ENCODE data around the gene HOMER1.
"Not testable (repeated sequence)": the region's sequence is repeated elsewhere in the genome, so short reads cannot be mapped to it uniquely, and the experiment has no call there.

The HOMER1 gene

DNA sequence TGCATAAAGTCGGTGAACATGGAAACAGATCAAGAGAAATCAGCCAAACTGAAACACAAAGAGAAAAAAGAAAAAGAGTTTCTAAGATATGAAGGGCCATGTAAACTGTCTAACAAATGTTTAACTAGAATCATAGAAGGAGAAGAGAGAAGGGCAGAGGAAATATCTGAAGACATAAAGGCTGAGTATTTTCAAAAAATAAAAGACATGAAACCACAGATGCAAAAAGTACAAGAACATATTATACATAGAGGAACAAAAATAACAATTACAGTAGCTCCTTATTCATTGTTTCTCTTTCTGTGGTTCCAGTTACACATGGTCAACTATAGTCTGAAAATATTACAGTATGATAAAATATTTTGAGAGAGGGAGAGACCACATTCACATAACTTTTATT, 106.3 kb downstream of the HOMER1 start:
- DNase-seq, result no peak

DNA sequence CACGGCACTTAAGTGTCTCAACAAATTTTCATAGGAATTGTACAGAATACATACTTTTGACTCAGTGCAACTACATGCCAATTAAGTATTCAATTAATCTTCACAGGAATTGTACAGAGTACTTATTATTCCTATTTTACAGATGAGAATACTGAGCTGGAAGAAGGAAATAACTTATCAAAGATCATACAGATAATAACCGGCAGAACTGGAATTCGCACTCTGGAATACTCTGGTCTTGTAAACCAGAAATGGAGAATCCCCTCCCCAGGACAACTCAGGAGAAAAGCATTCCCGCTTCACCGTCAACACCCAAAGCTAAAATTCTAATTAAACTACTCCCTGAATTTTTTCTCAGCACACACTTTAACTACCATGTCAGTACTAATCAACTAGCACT, 112.7 kb downstream of the HOMER1 start:
- DNase-seq, result no peak

DNA sequence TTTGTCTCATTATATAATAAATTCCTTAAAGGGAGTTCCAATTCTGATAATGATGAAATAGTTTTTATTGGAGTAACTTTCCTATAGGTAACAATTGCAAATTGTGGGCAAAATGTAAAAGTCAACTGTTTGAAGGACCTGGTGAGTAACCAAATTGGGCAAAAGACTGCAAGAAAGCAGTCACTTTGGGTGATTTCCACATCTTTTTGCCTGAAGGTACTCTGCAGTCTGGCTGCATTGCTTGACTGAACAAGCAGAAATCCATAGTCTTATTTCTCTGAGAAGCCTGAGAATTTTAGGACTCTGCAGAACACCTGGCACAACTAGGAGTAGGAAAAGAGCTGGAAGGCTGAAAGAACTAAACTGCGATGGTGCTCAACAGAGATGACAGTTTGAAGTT, 114.9 kb downstream of the HOMER1 start:
- DNase-seq, result no peak

DNA sequence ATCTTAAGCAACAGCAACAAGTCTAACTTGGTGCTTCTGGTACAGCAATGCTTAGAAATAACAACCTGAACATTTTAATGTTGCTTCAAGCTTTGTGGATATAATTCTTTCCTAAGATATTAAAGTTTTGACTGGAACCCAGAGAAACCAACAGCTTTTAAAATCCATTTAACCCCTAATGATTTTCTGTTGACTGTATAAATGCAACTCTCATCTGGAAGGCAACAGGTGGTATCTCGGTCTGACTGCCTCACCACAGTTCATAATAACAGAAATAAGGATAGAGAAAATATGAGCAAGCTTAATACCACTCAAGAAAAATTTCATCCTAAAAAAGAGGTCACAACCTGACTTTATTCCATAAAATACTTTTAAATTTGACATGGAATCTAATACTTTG, 116.9 kb downstream of the HOMER1 start:
- no peak for DNase-seq

DNA sequence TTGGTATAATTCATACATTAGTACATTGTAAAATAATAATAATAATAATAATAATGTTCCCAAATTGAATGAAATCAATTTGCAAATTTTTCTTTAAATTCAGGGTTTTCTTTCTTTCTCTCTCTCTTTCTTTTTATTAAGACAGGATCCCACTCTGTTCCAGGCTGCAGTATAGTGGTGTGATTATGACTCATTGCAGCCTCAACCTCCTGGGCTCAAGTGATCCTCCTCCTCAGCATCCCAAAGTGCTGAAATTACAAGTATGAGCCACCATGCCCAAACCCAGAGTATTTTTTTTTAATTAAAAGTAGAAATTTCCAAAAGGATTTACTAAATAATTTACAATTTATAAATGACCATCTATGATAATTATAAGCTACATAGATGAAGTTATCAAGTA, 117.7 kb downstream of the HOMER1 start:
- no peak for DNase-seq

DNA sequence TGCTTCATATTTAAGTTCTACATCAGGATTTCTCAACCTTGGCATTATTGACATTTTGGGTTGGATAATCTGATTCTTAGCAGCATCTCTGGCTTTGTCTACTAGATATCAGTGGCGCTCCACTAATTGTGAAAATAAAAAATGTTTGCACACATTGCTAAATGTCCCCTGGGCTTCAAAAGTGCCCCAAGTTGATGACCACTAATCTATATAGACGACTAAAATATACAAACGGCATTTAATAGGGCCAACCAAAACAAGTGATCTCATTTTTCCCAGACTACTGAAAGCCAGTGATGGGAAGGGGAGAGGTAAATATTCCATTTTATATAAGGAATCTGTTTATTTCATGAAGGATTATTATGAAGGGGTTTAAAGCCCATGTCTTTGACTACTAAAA, 118.6 kb downstream of the HOMER1 start:
- DNase-seq, result no peak

DNA sequence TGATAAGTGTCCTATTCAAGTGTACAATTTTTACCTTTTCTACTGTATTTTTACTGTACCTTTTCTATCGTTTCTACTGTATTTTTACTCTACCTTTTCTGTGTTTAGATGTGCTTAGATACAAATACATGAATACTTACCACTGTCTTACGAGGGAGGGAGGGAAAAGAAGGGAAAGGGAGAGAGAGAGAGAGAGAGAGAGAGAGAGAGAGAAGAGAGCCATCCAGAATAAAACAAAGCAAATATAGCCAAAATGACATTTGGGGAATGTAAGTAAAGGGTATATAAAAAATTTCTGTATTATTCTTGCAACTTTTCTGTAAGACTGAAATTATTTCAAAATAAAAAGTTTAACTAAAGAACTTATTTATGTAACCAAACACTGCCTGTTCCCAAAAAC, 121.2 kb downstream of the HOMER1 start:
- DNase-seq, result no peak

DNA sequence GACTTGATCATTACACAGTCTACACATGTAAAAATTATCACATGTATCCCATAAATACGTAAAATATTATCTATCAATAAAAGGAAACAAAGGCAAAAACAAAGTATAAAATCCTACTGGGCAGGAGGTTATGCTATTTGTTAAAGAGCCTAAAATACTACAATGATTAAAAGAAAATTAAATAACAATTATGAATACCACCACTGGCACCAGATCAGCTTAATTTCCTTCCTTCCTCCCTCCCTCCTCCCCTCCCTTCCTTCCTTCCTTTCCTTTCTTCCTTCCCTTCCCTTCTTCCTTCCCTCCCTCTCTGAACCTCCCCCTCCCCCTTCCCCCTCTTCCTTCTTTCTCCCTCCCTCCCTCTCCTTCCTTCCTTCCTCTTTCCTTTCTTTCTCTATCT, 127.3 kb downstream of the HOMER1 start:
- no peak for DNase-seq

DNA sequence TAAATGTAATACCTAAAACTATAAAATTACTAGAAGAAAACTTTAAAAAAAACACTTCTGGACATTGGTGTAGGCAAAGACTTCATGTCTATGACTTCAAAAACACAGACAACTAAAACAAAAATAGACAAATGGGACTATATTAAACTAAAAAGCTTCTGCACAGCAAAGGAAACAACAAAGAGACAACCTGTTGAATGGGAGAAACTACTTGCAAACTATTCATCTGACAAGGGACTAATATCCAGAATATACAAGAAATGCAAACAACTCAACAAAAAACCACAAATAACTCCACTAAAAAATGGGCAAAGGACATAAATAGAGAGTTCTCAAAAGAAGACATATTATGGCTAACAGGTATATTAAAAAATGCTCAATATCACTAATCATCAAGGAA, 128.8 kb downstream of the HOMER1 start:
- not testable (repeated sequence) for DNase-seq

DNA sequence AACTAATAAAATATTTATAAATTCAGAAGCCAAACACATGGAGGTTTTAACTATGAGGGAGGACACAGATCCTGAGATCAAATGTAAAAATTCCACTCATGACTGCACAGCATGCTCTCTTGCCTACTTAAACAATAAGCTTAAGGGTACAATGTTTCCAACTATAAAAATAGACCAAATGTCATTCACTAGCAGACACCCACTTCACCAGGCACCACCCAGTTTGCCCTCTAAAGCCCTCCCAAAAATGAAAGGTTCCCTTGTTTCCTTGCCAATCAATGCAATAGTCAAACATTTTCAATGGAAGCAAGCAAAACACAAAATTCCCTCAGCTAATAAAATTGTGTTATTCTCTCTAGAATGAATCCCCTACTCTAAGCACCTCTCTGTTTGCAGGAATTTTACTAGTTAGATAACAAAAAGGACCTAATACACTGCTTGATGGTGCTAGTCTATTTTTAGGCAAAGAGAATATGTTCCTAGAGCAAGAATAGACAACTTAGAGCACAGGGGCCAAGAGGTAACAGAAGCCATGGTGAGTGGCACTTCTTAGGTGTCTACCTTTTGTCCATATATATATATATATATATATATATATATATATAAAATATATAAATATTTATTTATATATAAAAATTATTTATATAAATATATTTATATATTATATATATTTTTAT, 135.3 kb downstream of the HOMER1 start:
- DNase-seq, result no peak

DNA sequence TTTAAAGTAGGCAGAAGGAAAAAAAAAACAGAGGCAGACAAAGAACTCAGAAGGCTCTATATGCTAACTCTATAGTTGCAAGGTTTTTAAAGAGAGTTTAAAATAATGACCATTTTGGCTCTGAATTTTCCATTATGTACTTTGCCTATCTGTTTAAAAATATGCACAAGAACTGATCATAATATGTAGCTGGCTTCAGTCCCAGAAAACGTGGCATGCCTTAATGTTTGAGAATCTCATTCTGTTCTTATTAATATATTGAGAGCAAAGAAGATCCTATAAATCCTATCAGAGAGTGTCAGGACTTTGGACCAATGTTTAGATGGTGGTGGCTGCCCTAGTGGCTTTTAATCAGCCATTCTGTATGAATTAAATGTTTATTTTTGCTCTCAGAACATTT, 156.5 kb downstream of the HOMER1 start:
- DNase-seq, result no peak

DNA sequence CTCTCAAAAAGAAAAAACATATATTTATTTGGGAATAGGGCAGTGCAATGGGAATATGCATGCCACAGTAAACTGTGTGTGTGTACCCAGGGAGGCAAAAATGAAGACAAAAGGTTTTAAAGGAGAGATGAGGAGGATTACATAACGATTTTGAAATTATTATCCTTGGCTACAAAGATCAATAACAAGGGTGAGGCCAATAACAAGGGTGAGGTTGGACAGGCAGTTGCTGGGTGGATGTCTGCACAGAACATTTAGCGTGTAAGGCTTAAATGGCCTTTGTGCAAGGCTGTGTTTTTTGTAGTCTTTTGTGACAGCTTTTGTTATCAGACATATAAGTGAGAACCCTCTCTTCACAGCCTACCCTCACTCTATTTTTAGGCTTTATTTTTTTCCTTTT, 164.1 kb downstream of the HOMER1 start:
- DNase-seq, result no peak

DNA sequence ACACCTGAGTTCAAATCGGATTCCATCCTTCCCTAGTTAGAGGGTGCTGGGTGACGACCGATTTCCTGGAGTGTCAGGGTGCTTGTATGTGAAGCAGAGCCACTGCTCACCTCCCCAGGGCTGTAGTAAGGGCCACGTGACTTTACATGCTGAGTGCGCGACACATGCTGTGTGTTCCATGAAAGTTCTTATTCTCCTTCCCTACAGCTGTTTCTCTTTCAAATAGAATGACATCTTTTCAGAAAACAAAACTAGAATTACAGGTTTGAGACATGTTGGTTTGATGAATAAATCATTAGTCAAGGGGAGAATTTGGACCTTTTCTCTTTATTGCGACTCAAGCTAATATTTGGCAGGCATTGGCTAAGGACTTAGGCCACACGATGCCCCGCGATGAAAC, 164.9 kb downstream of the HOMER1 start:
- DNase-seq, result no peak

DNA sequence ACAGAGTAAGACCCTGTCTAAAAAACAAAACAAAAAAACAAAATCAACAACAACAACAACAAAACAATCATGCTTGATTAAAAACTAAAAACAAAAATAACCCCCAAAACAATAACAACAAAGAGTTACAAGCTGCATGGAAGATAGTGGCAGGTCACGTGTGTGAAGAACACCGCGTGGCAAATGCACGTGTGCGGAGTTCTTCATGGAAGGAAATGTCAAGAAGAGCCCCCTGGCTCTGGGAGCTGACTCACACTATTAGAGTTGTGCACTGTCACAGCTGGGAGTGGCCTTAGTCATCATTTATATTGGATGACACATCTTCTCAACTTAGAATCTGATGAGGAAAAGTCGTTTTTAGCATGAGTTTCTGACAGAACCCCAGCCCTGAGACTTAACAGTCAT, 167.5 kb downstream of the HOMER1 start:
- no peak for DNase-seq

DNA sequence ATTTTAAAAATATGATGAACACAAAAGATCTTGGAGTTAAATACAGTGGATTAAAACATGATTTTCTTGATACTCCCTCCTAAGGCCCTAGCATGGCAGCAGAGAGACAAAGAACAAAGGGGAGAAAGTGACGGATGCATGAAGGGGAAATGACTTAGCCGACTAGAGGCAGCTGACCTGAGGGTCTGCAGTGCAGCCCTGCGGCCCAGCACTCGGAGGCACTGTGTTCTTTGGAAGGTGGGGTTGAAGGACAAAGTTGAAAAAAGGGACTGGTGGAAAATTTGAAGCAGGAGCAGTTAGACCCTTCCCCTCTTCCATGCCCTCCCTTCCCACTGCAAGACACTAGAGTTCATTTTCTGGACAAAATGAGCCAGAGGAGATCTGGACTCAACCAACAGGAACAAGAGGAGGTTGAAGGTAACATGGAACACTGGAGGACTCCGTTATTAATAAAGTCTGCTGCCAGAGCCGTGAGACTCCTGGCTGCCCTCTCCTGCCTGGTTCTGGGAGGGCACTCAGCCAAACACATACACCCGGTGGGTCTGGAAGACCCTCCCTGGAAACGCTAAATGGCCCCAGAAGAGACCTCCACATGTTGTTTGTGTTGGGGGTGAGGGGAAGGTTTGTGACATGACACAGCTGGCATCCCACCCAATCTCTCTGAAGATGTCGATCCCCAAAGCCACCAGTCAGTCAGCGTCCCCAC, 179.9 kb downstream of the HOMER1 start:
- no peak for DNase-seq

DNA sequence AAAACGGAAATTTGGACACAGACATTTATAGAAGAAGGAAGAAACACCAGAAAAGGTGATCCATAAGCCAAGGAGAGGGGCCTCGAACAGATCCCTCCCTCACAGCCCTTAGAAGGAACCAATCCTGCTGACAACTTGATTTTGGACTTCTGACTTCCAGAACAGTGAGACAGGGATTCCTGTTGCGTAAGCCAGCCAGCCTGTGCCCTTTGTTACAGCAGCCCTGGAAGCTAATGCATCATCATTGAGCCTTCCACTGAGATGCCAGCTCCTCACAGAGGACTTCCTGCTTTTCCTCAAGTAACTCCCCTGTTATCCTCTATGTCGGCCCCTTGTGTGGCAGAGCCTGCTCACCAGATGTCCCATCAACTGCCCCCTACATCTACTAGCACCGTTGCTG, 183.9 kb downstream of the HOMER1 start:
- no peak for DNase-seq

DNA sequence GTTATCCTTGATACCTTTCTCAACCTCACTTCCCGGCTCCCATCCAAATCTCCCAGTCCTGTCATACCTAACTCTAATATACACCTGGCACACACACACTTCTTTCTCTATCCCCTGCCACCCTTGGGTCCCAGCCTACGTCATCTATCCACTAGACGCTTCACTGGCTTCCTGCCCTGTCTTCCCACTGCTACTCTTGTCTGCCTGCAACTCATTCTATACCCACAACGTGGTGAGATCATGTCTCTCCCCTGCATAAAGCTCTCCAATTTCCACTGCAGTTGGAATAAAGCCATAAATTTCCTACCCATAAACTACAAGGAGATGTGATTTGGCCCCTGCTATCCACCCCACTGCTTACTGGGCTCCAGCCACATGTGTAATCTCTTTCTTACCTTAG, 184.5 kb downstream of the HOMER1 start:
- no peak for DNase-seq

Measured in stimulated activated CD4-positive, alpha-beta T cell treated with anti-CD3 and anti-CD28 coated beads, Interleukin-4, amount 100 ng/mL, for 24 hours (primary cell).